Adrenal gland (tissue), 12 donors: Measurements from ENCODE around the gene MYO9A. TPM values are rescaled to one million over a fixed set of nuclear protein-coding genes. Genes with fewer than 3 reads are reported as not detected.

Experiments used
- polyA plus RNA-seq, 3 donors: library from polyadenylated mRNA; stranded (reverse); fragments of 200-250 nt in 2 of 3; fragments of 350-450 nt in 1 of 3; fragmentation: Illumina TruSeq in 1 of 3; extraction: RNeasy Lipid Tissue Mini Kit (QIAGEN cat#74804) in 1 of 3; gene quantifications; one replicate each; pipeline ENCODE4 v1.2.3, GENCODE V29; 2013 to 2014
- small RNA-seq, 2 donors: library from RNA; depleted of rRNA; stranded (forward); fragments of <200 nt; gene quantifications; one replicate each; pipeline ENCODE3, GENCODE V24; 2016
- total RNA-seq, 9 donors: library from RNA; depleted of rRNA in 4 of 9; stranded (reverse); fragments of >200 nt in 4 of 9; fragments of 120-200 nt in 1 of 9; fragmentation: NEBNext Ultra II Directional in 1 of 9; extraction: Animal tissue kit (Norgen Biotek cat#: 25700) in 1 of 9; gene quantifications; one replicate each; pipeline versions ENCODE4 v1.1.0 to v1.2.4, GENCODE V29; 2013 to 2023
- donor health status: healthy with polysubstance abuse.
- donor health status: Bipolar disorder and iron deficiency.
- donor health status: DM: yes; HTN: yes; CAD: no.
- donor health status: DM: no; HTN: no; CAD: no.
- donor health status: DM: no; HTN: no; CAD: no.
- donor health status: DM: yes; HTN: yes; CAD: no.

The MYO9A gene
- total and polyA plus RNA-seq, 12 donors = 3.0 to 34.0 (median 19.8) TPM

Small RNAs within 50 kb of the gene (small RNA-seq; reads per million reads assigned to genes)
- 0 to 0.17 reads per million in 2 donors for gene RNA5SP399
- gene RNU2-65P = 0 reads per million in 2 donors

Other genes starting within 250 kb of the MYO9A start
- gene SENP8, start 253 bp upstream of the MYO9A start, total RNA-seq = 1 to 10 TPM; 2.3 to 4.6 (median 3.6) TPM
- 1 to 10 TPM in 2 of 3 donors, under 1 TPM in 1; 0.94 to 6.0 (median 1.1) TPM for gene SENP8, start 253 bp upstream of the MYO9A start, polyA plus RNA-seq
- under 1 TPM in 5 of 9 donors, not detected in 4; 0.25 to 0.57 (median 0.41) TPM for gene GRAMD2A, start 79.6 kb upstream of the MYO9A start, total RNA-seq
- gene GRAMD2A, start 79.6 kb upstream of the MYO9A start, polyA plus RNA-seq = under 1 TPM; 0.07 to 0.64 (median 0.29) TPM
- 1,000 to 10,000 TPM in 6 of 9 donors, 100 to 1,000 TPM in 3; 396 to 1,257 (median 1,069) TPM for gene PKM, start 113.0 kb upstream of the MYO9A start, total RNA-seq
- gene PKM, start 113.0 kb upstream of the MYO9A start, polyA plus RNA-seq = 1,000 to 10,000 TPM in 1 of 3 donors, 100 to 1,000 TPM in 2; 520 to 1,308 (median 545) TPM
- 10 to 100 TPM; 37.4 to 86.6 (median 70.7) TPM for gene PARP6, start 154.4 kb upstream of the MYO9A start, total RNA-seq
- 100 to 1,000 TPM in 2 of 3 donors, 10 to 100 TPM in 1; 68.4 to 464 (median 239) TPM for gene PARP6, start 154.4 kb upstream of the MYO9A start, polyA plus RNA-seq
- gene CELF6, start 202.0 kb upstream of the MYO9A start, total RNA-seq = 1 to 10 TPM; 1.2 to 4.1 (median 2.1) TPM
- 10 to 100 TPM in 2 of 3 donors, 1 to 10 TPM in 1; 3.2 to 24.1 (median 12.1) TPM for gene CELF6, start 202.0 kb upstream of the MYO9A start, polyA plus RNA-seq